HPDE6-E6E7 (cell line): ENCODE data around the gene CDH20.

Experiments used
- DNase-seq: peaks from one replicate; pipeline ENCODE4 v3.0.0; 2011; ENCODE audit warnings: missing footprints; ENCODE audit errors: extremely low spot score

Gene CDH20

GRCh38 chr18:61333271-61333745, at the start of gene CDH20:
Gene CDH20 (plus strand): TSS chr18:61333430.
- no peak for DNase-seq

GRCh38 chr18:61284039-61284438, 49.2 kb upstream of the CDH20 start:
- no peak for DNase-seq

GRCh38 chr18:61285777-61286176, 47.5 kb upstream of the CDH20 start:
- no peak for DNase-seq

GRCh38 chr18:61286867-61287266, 46.4 kb upstream of the CDH20 start:
- DNase-seq = peak; percentile 6

- no peak for DNase-seq
Measured at GRCh38 chr18:61290616-61291015, 42.6 kb upstream of the CDH20 start.

- no peak for DNase-seq
Measured at GRCh38 chr18:61292280-61293035, 40.8 kb upstream of the CDH20 start.

GRCh38 chr18:61295153-61295552, 38.1 kb upstream of the CDH20 start:
- no peak for DNase-seq

- DNase-seq = no peak
Measured at GRCh38 chr18:61308004-61308403, 25.2 kb upstream of the CDH20 start.

- DNase-seq = no peak
Measured at GRCh38 chr18:61308795-61309393, 24.3 kb upstream of the CDH20 start.

- peak; percentile 48 for DNase-seq
Measured at GRCh38 chr18:61322265-61322873, 10.9 kb upstream of the CDH20 start.

- no peak for DNase-seq
Measured at GRCh38 chr18:61323951-61324350, 9.3 kb upstream of the CDH20 start.

GRCh38 chr18:61326407-61326806, 6.8 kb upstream of the CDH20 start:
- no peak for DNase-seq

GRCh38 chr18:61329398-61329797, 3.8 kb upstream of the CDH20 start:
- DNase-seq = no peak

- DNase-seq = no peak
Measured at GRCh38 chr18:61331051-61331450, 2.2 kb upstream of the CDH20 start.

GRCh38 chr18:61333746-61334490, 688 bp downstream of the CDH20 start:
- no peak for DNase-seq

GRCh38 chr18:61334491-61334850, 1.2 kb downstream of the CDH20 start:
- DNase-seq = no peak

GRCh38 chr18:61334951-61335683, 1.9 kb downstream of the CDH20 start:
- no peak for DNase-seq

- DNase-seq = no peak
Measured at GRCh38 chr18:61335684-61336555, 2.7 kb downstream of the CDH20 start.

GRCh38 chr18:61336766-61337165, 3.5 kb downstream of the CDH20 start:
- no peak for DNase-seq

GRCh38 chr18:61337527-61337926, 4.3 kb downstream of the CDH20 start:
- DNase-seq = no peak

- DNase-seq = no peak
Measured at GRCh38 chr18:61340148-61340547, 6.9 kb downstream of the CDH20 start.
